ENCODE measurements around the gene TTC9C.
"Not testable (repeated sequence)": the region's sequence is repeated elsewhere in the genome, so short reads cannot be mapped to it uniquely, and the experiment has no call there.

The TTC9C gene

DNA sequence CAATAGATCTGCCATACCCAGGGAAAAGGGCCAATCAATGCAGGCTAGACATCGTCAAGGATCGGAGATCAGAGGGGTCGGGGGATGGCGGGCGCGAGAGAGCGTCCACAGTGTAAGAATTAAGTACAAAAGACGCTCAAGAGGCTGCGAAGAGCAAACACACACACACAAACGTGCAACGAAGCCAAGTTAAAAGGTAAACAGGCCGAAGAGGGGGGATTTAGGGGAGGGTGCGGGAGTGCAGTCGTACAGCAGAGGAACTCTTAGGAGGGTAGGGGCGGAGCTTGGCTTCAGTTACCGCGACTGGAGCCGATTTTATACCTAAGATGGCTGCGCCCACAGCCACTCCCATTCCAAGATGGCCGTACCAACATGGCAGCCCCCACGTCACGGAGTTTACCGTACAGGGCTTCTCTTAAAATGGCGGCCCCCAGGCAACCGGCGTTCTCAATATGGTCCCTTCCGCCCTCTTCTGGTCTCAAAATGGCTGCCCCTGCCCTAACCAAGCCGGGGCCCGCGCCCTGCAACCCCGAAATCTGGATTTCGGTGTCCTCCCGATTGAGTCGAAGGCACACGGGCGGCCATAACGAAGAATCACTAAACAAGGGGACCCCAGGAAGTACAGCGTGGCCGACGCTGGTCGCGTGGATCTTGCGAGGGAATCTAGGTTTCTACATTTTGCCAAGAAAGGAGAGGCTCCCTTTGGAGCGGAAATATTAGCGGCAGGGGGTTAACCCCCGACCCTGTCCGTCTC lies 18.9 kb upstream of the TTC9C start:
- DNase-seq (ENCODE audit: low spot score) = peak; percentile 93

DNA sequence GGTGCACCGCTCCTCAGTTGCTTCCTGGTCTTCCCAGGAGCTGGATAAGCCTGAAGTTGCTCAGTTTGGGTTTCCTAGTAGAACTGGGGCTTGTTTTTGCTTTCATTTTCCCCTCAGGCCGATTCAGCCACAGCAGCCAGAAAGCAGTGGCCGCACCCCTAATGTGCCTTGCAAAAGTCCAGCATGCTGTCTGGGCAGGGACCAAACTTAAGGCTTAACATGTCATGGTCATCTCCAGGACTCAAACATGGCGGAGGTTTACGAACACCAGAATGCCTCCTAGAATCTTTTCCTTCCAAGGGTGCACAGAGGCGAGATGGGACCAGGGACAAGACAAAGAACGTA lies 18.3 kb upstream of the TTC9C start:
- no peak for DNase-seq (ENCODE audit: low spot score)

DNA sequence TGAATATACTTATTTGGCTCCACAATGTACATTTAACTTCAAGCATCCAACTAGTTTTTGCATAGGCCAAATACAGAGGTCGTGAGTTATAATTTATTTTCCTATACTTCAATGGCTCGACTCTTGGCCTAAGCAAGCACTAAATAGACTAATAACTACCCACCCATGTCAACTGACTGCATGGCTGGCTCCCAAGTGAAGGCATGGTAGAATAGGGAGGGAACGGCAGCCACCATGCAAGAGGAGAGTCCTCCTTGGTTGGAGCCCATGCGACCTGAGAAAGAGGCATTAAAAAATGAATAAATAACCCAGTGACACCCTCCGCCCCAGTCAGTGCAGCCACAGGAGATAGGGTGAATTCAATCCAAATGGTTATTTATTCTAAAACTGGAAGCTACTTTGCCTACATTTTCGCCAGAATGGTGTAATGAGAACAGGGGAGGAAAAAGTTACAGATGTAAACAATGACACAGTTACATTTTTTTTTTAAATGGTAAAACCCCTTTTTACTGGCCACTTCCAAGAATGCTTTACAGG lies 15.9 kb upstream of the TTC9C start:
- DNase-seq (ENCODE audit: low spot score) = no peak

DNA sequence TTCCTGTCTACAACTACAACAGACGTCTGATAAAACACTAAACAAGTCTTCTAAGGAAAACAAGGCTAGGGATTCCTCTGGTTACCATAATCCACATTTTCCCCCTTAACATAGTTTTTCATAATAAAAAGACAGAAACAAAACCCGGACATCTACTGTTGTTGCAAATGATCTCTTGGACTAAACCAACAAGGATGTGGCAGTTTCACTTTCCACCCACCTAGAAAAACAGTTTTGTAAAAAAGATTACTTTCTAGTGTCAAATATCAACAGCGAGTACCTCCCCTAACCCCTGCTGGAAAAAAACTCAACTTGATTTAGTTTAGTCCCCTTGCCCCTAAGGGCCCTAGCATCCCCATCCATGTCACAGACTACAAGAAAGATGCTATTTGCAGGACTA lies 15.4 kb upstream of the TTC9C start:
- no peak for DNase-seq (ENCODE audit: low spot score)

DNA sequence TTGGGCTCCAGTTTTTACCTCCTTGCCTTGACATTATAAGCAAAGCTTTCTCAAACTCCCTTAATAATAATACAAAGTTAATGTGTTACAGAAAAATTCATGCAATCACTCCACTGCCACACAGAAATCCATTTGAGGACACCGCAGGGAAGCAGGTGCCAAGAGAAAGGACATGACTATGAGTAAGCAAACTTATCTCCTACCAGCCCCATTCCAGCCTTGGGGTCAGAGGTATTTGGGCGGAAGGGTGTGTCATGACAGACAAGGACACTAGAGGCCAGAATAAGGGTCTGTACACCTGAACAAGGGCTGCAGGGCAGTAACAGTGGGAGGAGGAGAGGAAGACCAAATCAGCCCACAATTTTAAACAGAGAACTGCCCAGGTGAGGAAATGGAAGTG lies 14.9 kb upstream of the TTC9C start:
- no peak for DNase-seq (ENCODE audit: low spot score)

DNA sequence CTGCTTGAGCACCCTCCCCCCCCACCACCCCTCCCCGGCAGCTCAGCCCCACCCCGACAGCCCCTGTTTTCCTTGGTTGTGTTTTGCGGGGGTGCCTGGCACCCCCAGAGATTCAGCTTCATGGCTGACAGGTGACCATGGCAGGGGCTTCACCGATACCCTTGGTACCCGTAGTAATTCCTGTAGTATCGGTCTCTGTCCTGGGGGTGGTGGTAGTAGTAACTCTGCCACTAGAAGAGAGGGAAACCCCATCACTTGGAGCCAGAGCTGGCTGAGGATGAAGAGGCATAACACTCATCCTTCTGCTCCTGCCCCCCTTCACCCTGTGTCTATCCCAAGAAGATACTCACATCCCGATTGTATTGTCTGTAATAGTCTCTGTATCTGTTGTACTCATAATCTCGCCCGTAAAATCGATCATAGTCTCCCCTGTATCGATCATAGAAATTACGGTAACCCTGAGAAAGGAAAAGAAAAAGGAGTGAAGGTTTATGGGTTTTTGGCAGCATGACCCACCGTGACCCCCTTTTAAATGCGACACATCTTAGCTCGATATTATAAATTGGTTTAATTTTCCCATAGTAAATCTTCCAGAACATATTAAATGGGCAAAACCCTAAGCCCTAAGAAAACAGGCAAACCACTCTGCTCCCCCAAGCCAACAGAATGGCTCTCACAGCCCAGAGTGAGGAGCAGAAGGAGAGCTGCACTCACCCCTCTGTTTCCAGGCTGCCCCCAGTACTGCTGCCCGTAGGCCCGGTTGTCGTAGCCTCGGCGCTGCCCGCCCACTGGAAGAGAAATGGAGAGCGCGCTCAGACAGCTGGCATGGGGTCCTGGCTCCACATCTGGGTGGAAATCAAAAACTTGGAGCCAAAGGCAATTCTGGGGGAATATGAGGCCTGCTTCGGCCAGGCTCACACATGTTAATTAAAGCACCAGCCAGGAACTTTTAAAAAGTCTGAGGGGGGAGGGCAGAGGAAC lies 12.8 kb upstream of the TTC9C start:
- DNase-seq (ENCODE audit: low spot score) = no peak

DNA sequence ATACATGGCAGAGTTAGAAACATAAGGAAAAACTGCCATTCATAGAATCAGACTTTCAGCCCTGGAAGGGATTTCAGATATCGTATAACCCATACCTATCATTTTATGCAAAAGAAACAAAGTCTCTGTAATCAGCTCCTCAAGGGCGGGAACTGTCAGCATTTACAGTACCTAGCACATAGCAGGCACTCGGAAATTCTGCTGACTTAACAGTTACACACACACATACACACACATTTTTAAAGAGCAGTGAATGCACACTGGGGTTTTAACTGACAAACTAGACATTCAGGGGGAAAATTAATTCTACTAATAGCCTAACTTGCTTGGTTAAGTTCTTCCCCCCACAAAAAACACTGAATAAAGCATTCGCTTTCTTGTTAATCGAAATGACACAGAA lies 12.1 kb upstream of the TTC9C start:
- DNase-seq (ENCODE audit: low spot score) = no peak

DNA sequence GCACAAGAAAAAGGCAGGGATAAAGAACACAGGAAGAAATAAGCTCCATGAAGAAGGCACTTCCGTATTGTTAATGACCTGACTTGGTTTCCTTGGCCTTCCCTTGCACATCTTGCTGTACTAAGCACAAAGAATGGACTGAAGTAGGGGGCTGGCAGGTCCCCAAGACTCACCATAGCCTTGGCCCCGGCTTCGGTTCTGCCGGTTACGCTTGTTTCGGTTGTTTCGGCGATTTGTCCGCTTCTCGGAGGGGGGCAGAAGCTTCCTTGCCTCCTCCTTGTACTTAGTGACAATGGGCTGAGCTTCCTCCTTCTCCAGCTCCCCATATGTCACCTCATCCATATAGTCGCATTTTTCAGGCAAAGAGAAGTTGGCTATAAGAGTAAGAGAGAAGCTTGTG lies 11.5 kb upstream of the TTC9C start:
- no peak for DNase-seq (ENCODE audit: low spot score)

DNA sequence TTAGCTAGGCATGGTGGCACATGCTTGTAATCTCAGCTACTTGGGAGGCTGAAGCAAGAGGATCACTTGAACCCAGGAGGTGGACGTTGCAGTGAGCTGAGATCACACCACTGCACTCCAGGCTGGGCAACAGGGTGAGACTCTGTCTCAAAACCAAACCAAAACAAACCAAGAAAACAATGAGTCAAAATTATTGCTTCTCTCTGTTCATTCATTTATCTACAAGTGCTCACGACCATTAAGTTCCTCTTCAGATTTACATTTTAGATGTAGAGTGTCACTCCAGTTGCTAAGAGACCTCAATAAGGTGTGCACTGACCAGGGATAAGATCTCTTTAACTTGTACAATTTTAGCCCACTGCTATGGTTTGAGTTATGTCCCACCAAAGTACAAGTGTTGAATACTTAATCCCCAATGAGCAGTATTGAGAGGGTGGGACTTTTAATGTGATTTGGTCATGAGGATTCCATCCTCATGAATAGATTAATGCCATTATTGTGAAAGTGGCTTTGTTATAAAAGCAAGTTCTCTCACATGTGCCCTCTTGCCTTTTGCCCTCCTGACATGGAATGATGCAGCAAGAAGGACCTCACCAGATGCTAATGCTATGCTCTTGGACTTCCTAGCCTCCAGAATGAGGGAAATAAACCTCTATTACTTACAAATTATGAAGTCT lies 8.8 kb upstream of the TTC9C start:
- no peak for DNase-seq (ENCODE audit: low spot score)

DNA sequence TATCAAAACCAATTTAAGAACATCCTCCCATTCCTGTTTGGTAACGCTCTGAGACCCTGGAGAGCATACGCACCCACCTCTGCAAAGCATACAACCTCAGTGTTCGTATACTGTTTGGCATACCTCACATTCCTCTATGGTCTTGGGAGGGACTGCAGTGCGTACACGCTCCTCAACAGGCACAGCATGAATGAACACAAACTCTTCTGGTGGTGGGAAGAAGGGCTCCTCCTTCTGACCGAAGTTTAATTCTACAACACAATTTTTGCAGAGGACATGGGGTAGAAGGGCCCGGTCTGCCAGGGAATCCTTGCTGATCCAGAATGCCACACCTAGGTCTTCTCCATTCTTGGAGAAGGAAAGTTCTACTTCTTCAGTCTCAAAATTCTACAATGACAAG lies 6.3 kb upstream of the TTC9C start:
- no peak for DNase-seq (ENCODE audit: low spot score)

DNA sequence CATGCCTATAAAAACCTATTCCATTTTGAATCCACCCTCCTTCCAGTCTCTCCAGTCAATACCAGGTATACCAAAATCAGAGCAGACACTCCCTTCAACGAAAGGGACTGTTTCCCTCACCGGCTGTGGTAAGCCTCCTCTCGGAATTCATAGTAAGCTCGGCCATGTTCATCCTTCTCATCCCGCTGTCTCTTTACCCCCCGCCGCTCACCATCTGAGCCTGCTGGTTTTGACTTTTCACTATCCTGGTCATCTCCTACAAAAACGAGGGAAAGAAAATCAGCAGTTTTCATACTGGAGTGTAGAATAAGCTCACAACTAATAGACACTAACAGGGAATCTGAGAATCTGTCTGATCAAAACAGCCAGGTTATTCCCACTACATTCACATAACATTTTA lies 4.1 kb upstream of the TTC9C start:
- no peak for DNase-seq (ENCODE audit: low spot score)

DNA sequence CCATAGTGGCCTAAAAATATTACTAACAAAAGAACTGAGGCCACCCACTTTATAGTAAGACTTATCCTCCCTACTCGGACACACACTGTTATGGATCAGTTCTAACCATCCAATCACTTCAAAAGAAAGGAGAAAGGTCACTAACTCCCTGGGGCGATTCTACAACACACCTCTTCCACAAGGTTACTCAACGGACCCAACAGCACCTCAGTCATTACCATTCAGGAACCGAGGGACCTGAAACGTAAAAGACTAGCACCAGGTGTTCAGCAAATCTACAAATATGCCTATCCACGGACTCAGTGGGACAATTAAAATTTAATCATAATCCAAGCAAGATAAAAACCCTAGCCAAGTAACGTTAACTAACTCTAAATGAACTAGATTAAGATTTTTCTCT lies 2.6 kb upstream of the TTC9C start:
- DNase-seq (ENCODE audit: low spot score) = no peak

DNA sequence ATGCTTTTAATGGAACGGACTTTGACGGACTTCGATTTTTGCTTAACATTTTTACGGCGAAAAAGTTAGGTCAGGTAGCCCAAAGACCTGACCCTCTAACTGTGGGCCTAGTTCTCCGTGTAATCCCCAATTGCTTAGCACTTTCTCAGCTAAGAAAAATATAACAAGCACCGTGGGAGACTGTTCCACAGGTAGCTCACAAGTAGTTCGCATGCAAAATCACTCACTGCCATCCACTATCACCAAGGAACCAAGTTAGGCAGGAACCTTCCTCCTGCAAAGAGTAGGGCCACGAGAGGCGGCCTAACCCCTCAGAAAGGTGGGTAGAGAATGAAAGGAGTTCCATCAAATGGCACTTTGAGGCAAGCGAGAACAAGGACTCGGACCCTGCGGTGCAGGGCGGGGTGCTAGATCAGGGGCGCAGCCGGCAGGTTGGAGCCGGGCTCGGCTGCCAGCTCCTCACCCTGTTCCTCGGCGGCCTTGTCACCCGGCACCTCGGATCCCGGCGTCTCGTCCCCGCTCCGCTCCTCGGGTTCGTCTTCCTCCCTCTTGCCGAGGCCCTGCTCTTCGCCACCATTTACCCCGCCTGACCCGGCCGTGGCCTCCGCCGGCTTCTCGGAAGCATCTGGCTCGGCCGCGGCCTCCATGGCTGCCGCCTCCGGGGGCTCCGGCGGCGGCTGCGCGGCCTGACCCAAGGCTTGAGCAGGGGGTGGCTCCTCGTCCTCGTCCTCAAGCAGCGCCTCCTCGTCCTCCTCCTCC lies 2.0 kb upstream of the TTC9C start:
- no peak for DNase-seq (ENCODE audit: low spot score)

DNA sequence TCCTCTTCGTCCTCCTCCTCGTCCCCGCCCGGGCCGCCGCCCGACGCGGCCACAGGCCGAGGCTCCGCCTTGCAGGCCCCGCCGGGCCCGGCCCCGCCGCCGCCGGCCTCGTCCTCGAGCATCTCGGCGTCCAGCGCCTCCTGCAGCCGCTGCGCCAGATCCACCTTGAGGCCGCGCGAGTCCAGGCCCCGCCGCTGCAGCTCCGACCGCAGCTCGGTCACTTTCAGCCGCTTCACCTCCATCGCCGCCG lies 1.4 kb upstream of the TTC9C start:
- DNase-seq (ENCODE audit: low spot score) = no peak

DNA sequence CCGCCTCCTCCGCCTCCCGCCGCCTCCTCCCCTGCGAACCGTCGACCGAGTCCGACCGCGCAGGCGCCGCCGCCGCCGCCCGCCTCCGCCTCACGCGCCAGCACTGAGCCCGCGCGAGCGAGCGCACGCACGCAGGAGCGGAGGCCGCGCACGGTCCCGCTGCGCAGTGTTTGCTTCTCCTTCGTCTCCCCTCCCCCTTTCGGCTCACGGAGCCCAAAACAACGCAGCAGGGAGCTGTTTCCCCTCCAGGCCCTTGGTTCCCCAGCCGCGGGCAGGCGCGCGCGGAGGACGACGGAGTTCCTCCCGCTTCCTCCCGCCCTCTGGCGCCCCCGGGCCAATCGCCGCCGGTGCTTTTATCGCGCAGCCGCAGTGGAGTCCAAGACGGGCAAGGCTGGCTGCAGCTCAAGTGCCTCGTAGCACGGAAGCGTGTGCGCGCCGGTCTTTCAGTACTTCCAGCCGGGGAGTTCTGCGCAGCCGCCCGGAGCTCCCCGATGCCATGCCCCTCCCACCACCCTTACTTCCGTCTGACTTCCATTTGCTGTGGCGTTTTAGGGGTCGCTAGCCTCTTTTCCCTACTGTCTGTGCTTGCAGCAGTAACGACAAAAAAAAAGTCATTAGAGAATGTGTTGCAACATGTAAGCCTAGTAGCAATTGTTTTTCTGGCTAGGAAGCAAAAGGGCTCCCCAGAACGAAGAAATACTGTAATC lies 968 bp upstream of the TTC9C start, which contains the start of gene HNRNPUL2:
TSS of gene HNRNPUL2 (minus strand) at position 293 of the 707 bp plus-strand sequence. CDS start 301 bp downstream, outside the sequence.
- DNase-seq (ENCODE audit: low spot score) = peak; percentile 98

DNA sequence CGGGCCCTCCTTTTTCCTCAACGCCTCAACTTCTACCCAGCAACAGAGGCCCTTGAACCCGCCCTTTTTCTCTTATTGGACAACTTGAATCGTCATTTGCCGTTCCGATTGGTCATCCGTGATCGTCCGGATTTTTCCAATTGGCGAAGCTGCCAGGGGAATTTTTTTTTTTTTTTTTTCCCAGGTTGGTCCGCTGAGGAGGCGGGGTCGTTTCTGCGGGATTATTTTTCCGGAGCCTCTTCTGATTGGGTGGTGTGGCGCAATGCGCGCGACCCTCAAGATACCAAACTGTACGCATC lies 465 bp upstream of the TTC9C start:
- peak; percentile 89 for DNase-seq (ENCODE audit: low spot score)

DNA sequence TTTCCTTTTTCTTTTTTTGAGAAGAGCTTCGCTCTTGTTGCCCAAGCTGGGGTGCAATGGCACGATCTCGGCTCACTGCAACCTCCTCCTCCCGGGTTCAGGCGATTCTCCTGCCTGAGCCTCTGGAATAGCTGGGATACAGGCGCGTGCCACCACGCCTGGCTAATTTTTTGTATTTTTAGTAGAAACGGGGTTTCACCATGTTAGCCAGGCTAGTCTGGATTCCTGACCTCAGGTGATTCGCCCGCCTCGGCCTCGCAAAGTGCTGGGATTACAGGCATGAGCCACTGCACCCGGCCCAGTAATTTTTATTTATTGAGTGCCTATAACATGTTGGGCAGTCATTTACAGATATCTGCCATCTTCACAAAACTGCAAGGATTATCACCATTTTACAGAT lies 1.8 kb downstream of the TTC9C start:
- DNase-seq (ENCODE audit: low spot score) = not testable (repeated sequence)

DNA sequence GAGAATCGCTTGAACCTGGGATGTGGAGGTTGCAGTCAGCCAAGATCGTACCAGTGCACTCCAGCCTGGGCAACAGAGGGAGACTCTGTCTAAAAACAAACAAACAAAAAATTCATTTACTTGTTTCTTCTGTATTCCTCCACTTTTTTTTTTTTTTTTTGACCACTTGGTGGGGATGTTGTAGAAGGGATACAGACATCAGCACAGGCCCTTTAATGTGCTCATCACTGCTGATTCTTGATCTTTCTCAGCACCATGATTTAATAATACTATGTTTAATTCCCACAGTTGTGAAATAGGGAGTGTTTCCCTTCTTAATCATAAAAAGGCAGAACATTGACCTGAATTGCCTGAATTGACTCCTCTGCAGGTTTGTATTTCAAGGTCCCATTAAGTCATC lies 4.5 kb downstream of the TTC9C start:
- DNase-seq (ENCODE audit: low spot score) = no peak

DNA sequence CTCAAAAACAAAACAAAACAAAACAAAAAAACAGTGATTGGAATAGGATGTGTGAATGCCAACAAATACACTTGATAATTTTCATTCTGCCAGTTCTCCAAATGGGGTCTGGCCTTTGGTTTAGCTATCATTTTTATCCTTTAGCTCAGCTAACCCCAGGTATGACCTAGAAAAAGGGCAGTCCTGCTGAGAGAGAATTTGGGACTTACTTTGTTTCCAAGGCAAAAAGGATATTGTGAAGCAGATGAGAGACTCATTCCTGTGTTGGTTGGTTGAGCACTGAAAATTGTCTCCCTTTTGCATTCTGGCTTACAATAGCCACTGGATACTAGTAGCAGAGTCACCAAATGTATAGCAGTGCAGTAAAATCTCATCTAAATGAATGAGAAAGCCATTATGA lies 8.9 kb downstream of the TTC9C start:
- DNase-seq (ENCODE audit: low spot score) = no peak

DNA sequence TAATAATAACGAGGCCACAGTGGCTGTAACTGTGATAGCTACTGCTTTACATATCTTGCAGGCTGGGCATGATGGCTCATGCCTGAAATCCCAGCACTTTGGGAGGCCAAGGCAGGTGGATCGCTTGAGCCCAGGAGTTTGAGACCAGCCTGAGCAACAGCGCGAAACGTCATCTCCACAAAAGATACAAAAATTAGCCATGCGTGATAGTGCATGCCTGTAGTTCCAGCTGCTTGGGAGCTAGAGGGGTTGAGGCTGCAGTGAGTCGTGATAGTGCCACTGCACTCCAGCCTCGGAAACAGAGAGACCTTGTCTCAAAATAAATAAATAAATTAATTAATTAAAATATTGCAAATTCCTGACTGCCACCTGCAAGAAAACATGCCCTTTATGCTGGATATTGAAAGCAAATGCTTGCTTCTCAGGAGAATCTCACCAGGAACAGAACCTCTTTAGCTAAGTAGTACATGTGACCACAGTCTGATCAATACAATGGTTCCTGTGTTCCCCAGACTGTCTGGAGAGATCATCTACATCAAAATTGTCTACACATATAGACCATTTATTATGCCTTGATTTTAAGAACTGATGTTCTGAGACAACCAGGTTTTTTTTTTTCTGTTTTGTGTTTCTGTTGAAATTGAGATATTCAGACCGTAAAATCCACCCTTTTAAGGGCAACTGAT lies 19.3 kb downstream of the TTC9C start:
- no peak for DNase-seq (ENCODE audit: low spot score)

DNA sequence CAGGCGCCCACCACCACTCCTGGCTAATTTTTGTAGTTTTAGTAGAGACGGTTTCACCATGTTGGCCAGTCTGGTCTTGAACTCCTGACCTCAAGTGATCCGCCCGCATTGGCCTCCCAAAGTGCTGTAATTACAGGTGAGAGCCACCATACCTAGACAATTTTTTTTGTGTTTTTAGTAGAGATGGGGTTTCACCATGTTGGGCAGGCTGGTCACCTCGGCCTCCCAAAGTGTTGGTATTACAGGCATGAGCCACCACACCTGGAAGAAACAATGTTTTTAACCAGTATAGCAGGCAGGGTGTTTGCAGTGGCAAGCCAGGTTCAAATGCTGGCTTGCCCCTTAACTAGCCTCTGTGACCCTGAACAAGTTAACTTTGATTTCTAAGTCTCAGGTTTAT lies 21.6 kb downstream of the TTC9C start:
- DNase-seq (ENCODE audit: low spot score) = not testable (repeated sequence)

All from germinal center (tissue), 1 donor.